Superior temporal gyrus (tissue), 1 donor: Measurements from ENCODE around the gene QRFP.
"Not testable (repeated sequence)": the region's sequence is repeated elsewhere in the genome, so short reads cannot be mapped to it uniquely, and the experiment has no call there.

Experiments
- DNase-seq: peaks from one replicate; pipeline ENCODE4 v3.0.0-alpha.2; 2016; ENCODE audit errors: extremely low spot score

QRFP gene

GRCh38 chr9:130849356-130849755 is 47.3 kb downstream of the QRFP start:
- DNase-seq: no peak

- DNase-seq: not testable (repeated sequence)
Observed at GRCh38 chr9:130848514-130848913, 48.1 kb downstream of the QRFP start.

- peak; percentile 58 for DNase-seq
Observed at GRCh38 chr9:130847306-130848217, 49.0 kb downstream of the QRFP start.

GRCh38 chr9:130846487-130847305 is 49.9 kb downstream of the QRFP start:
- DNase-seq: peak; percentile 72

GRCh38 chr9:130845901-130846481 is 50.6 kb downstream of the QRFP start:
- DNase-seq: peak; percentile 72

GRCh38 chr9:130845254-130845653 is 51.4 kb downstream of the QRFP start:
- no peak for DNase-seq

- no peak for DNase-seq
Observed at GRCh38 chr9:130844044-130844451, 52.6 kb downstream of the QRFP start.

GRCh38 chr9:130843049-130843908 is 53.3 kb downstream of the QRFP start:
- peak; percentile 42 for DNase-seq
